GM12874 (cell line): ENCODE measurements around the gene FKBP5.

Experiments
- TF ChIP-seq, protein P1 (sequence below): IDR thresholded peaks from 2 replicates; pipeline ENCODE4 v1.5.1; 2011; ENCODE audit warnings: low read depth, mild to moderate bottlenecking, control low read depth, low read length, moderate library complexity; ENCODE audit not compliant: insufficient read depth

FKBP5 gene

DNA sequence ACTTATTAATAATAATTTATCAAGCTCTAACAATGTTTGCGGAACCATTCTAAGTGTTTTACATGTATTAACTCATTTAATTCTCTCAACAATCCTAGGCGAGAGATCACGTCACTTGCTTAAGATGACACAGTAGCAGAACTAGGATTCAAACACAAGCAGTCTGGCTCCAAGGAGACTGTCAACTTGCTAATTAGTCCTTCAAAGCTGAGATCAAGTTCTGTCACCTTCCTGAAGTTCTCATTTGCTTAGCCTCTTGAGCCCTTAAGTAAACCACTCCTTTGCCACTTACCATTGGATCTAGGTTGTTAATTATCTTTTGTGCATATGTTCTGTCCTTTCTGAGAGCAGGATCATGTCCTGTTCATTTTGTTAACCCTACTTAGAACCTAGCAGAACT, 14.1 kb downstream of the FKBP5 start:
- TF ChIP-seq, protein P1, sequence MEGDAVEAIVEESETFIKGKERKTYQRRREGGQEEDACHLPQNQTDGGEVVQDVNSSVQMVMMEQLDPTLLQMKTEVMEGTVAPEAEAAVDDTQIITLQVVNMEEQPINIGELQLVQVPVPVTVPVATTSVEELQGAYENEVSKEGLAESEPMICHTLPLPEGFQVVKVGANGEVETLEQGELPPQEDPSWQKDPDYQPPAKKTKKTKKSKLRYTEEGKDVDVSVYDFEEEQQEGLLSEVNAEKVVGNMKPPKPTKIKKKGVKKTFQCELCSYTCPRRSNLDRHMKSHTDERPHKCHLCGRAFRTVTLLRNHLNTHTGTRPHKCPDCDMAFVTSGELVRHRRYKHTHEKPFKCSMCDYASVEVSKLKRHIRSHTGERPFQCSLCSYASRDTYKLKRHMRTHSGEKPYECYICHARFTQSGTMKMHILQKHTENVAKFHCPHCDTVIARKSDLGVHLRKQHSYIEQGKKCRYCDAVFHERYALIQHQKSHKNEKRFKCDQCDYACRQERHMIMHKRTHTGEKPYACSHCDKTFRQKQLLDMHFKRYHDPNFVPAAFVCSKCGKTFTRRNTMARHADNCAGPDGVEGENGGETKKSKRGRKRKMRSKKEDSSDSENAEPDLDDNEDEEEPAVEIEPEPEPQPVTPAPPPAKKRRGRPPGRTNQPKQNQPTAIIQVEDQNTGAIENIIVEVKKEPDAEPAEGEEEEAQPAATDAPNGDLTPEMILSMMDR, result no peak

GRCh38 chr6:35673755-35674154, 15.0 kb downstream of the FKBP5 start:
- TF ChIP-seq, protein P1, result no peak

DNA sequence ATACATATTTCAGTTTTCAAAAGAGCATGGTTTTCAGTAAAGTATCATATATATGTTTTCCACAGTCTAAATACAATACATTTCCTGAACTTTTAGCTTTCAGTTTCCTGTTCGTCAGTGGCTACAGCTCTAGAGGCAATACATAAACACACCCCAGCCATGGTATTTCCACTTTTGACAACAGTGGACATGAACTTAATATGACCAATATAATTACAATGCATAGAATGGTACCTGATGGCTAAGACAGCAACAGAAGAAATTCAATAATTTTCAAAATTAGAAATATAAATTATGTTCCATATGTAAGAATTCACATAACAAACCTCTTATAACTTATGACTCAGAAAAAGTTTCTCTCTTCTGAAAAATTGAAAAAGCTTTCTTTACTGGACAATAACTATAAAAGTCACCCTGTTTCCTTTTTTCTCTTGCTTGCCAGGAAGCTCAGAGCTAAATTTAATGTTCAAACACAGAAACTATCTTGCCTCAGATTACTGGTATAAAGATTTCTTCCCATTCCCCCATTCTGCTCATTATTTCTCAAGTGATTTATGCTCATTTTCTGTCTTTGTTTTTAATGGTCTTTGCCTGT, 19.2 kb downstream of the FKBP5 start:
- TF ChIP-seq, protein P1, result no peak

- TF ChIP-seq, protein P1, result no peak
These were observed 19.8 kb downstream of the FKBP5 start for GRCh38 chr6:35668744-35669450.

GRCh38 chr6:35668096-35668495, 20.6 kb downstream of the FKBP5 start:
- TF ChIP-seq, protein P1, result no peak

GRCh38 chr6:35665573-35665972, 23.1 kb downstream of the FKBP5 start:
- TF ChIP-seq, protein P1, result no peak

- TF ChIP-seq, protein P1, result no peak
These were observed 23.8 kb downstream of the FKBP5 start for GRCh38 chr6:35664945-35665344.
